HG02938 (cell line): ENCODE measurements around the gene ACTN4.

Source experiments
- ATAC-seq: cut with Tn5 transposase; IDR thresholded peaks from one replicate; pipeline ENCODE4 v1.9.1; 2021; ENCODE audit warnings: mild to moderate bottlenecking, moderate library complexity; ENCODE audit not compliant: unreplicated experiment

The ACTN4 gene

GRCh38 chr19:38708413-38709024 lies 61.1 kb downstream of the ACTN4 start:
- no peak for ATAC-seq

GRCh38 chr19:38709119-38709518 lies 61.7 kb downstream of the ACTN4 start:
- no peak for ATAC-seq

- ATAC-seq, result no peak
These were observed 62.4 kb downstream of the ACTN4 start for GRCh38 chr19:38709671-38710415.

- ATAC-seq, result no peak
These were observed 62.9 kb downstream of the ACTN4 start for GRCh38 chr19:38710416-38710702.

GRCh38 chr19:38710928-38711725 lies 63.7 kb downstream of the ACTN4 start:
- ATAC-seq, result no peak

- no peak for ATAC-seq
These were observed 64.3 kb downstream of the ACTN4 start for GRCh38 chr19:38711726-38712153.

- no peak for ATAC-seq
These were observed 64.8 kb downstream of the ACTN4 start for GRCh38 chr19:38712161-38712748.

GRCh38 chr19:38713227-38713649 lies 65.8 kb downstream of the ACTN4 start:
- ATAC-seq, result no peak

GRCh38 chr19:38713865-38714264 lies 66.4 kb downstream of the ACTN4 start:
- ATAC-seq, result no peak

- ATAC-seq, result no peak
These were observed 66.9 kb downstream of the ACTN4 start for GRCh38 chr19:38714354-38714778.

GRCh38 chr19:38715555-38715954 lies 68.1 kb downstream of the ACTN4 start:
- no peak for ATAC-seq

GRCh38 chr19:38717051-38717450 lies 69.6 kb downstream of the ACTN4 start:
- no peak for ATAC-seq

GRCh38 chr19:38717855-38718254 lies 70.4 kb downstream of the ACTN4 start:
- ATAC-seq, result no peak

- ATAC-seq, result no peak
These were observed 71.5 kb downstream of the ACTN4 start for GRCh38 chr19:38718747-38719543.

- ATAC-seq, result no peak
These were observed 72.5 kb downstream of the ACTN4 start for GRCh38 chr19:38719761-38720558.

GRCh38 chr19:38720559-38721236 lies 73.2 kb downstream of the ACTN4 start:
- no peak for ATAC-seq

GRCh38 chr19:38721496-38721895 lies 74.0 kb downstream of the ACTN4 start:
- ATAC-seq, result no peak

- ATAC-seq, result no peak
These were observed 74.7 kb downstream of the ACTN4 start for GRCh38 chr19:38721979-38722773.
